ENCODE data around the gene NAA35.

The NAA35 gene

GRCh38 chr9:85978496-85978895, 37.5 kb downstream of the NAA35 start:
- no peak for TF ChIP-seq CTCF (IDR thresholded peaks at IDR 0.05)

GRCh38 chr9:85981369-85981768, 40.4 kb downstream of the NAA35 start:
- no peak for TF ChIP-seq CTCF (IDR thresholded peaks at IDR 0.05)

- no peak for TF ChIP-seq CTCF (IDR thresholded peaks at IDR 0.05)
Measured at GRCh38 chr9:85984457-85984856, 43.5 kb downstream of the NAA35 start.

DNA sequence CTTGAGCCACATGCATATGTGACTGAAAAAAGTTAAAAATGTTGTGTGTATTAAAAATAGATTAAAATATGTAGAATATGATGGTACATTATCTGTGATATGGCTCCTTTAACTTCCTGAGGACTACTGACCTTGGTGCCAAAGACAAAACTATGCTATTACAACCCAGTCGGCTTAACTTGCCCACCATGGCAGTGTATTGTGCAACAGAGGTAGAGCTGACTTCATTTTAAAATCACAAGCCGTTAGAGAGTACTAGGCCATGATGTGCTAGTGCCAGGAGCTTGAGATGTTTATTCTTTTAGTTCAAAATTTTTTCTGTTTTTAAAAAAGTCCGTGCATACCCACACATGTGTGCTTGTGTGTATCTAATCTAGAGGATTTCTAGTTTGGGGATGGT, 46.3 kb downstream of the NAA35 start:
- no peak for TF ChIP-seq CTCF (IDR thresholded peaks at IDR 0.05)

- TF ChIP-seq CTCF (IDR thresholded peaks at IDR 0.05), result no peak
Measured at GRCh38 chr9:85994191-85994590, 53.2 kb downstream of the NAA35 start.

- TF ChIP-seq CTCF (IDR thresholded peaks at IDR 0.05), result no peak
Measured at GRCh38 chr9:85995097-85995496, 54.2 kb downstream of the NAA35 start.

DNA sequence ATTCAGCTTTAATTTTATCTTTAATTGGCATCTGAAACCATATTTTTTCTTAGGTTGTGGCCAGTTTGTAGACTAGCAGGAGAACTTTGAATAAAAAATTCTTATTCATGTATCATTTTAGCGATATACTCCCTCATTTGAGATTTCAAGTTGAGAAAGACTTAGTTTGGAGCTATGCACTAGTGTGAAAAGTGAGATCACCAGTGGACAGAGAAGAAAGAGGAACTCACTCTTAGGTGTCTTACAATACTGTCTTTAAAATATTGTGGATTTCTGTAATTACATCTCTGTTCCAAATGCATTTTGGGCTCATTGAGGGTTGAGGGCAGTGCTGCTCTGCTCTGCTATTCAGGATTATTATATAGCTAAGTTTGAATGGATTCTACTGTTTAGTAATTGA, 54.7 kb downstream of the NAA35 start:
- TF ChIP-seq CTCF (IDR thresholded peaks at IDR 0.05), result no peak

DNA sequence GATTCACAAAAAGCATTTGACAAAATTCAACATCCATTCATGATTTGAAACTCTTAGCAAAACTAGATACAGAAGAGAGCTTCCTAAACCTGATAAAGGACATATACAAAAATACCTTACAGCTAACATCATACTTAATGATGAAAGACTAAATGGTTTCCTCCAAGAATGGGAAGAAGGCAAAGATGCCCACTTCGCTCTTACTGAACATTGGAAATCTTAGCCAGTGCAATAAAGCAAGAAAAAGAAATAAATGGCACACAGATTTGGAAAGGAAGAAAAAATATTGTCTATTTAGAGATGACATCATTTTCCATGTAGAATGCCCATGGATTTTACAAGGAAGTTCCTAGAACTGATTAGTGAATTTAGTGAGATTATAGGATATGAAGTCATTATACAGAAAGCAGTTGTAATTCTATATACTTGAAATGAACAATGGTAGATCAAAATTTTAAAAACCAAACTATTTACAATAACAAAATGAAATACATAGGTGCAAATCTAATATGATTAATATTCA, 64.4 kb downstream of the NAA35 start:
- no peak for TF ChIP-seq CTCF (IDR thresholded peaks at IDR 0.05)
